HG03039 (cell line): Measurements from ENCODE around the gene ACOX1.

Experiments used
- ATAC-seq: cut with Tn5 transposase; IDR thresholded peaks from one replicate; pipeline ENCODE4 v1.9.1; 2021; ENCODE audit warnings: mild to moderate bottlenecking, moderate library complexity; ENCODE audit not compliant: unreplicated experiment

The ACOX1 gene

GRCh38 chr17:75940727-75941441 lies 38.1 kb downstream of the ACOX1 start, which contains the start of gene FBF1:
Gene FBF1, minus strand, starts transcription at chr17:75941042. Its CDS starts 2,893 bp downstream, at chr17:75938149.
- peak; percentile 86 for ATAC-seq

- ATAC-seq: no peak
Measured at GRCh38 chr17:75937652-75938051, 41.3 kb downstream of the ACOX1 start.

GRCh38 chr17:75933808-75934207 lies 45.2 kb downstream of the ACOX1 start:
- ATAC-seq: no peak

- ATAC-seq: no peak
Measured at GRCh38 chr17:75932852-75933251, 46.1 kb downstream of the ACOX1 start.

GRCh38 chr17:75931062-75931461 lies 47.9 kb downstream of the ACOX1 start:
- no peak for ATAC-seq

- ATAC-seq: no peak
Measured at GRCh38 chr17:75927286-75927922, 51.6 kb downstream of the ACOX1 start.

- no peak for ATAC-seq
Measured at GRCh38 chr17:75926456-75926855, 52.5 kb downstream of the ACOX1 start.

- ATAC-seq: no peak
Measured at GRCh38 chr17:75925912-75926311, 53.1 kb downstream of the ACOX1 start.

GRCh38 chr17:75925103-75925502 lies 53.9 kb downstream of the ACOX1 start:
- no peak for ATAC-seq

GRCh38 chr17:75922963-75923874 lies 55.7 kb downstream of the ACOX1 start:
- ATAC-seq: no peak

GRCh38 chr17:75922173-75922961 lies 56.6 kb downstream of the ACOX1 start:
- ATAC-seq: no peak

- ATAC-seq: no peak
Measured at GRCh38 chr17:75921596-75921995, 57.4 kb downstream of the ACOX1 start.

GRCh38 chr17:75920045-75920560 lies 58.9 kb downstream of the ACOX1 start:
- ATAC-seq: no peak

- ATAC-seq: no peak
Measured at GRCh38 chr17:75919611-75920010, 59.4 kb downstream of the ACOX1 start.

GRCh38 chr17:75917917-75918445 lies 61.0 kb downstream of the ACOX1 start:
- ATAC-seq: no peak

- no peak for ATAC-seq
Measured at GRCh38 chr17:75917141-75917916, 61.6 kb downstream of the ACOX1 start.

GRCh38 chr17:75915268-75915667 lies 63.7 kb downstream of the ACOX1 start:
- no peak for ATAC-seq

- no peak for ATAC-seq
Measured at GRCh38 chr17:75914643-75915267, 64.2 kb downstream of the ACOX1 start.
